GDM1 (cell line): ENCODE data around the gene TRIM15.
"Not testable (repeated sequence)": the region's sequence is repeated elsewhere in the genome, so short reads cannot be mapped to it uniquely, and the experiment has no call there.

Source experiments
- DNase-seq: peaks from one replicate; lab custom pipeline; 2025; lab: John Stamatoyannopoulos, UW

The TRIM15 gene

GRCh38 chr6:30163090-30163917 is at the start of gene TRIM15:
TRIM15 (plus strand) TSS chr6:30163546; CDS start chr6:30163685, 139 bp downstream.
- no peak for DNase-seq

- no peak for DNase-seq
Observed at GRCh38 chr6:30113841-30114240, 49.5 kb upstream of the TRIM15 start.

- no peak for DNase-seq
Observed at GRCh38 chr6:30116724-30117123, 46.6 kb upstream of the TRIM15 start.

- DNase-seq, result not testable (repeated sequence)
Observed at GRCh38 chr6:30118691-30119090, 44.7 kb upstream of the TRIM15 start.

GRCh38 chr6:30121446-30122366 is 41.6 kb upstream of the TRIM15 start:
- no peak for DNase-seq

- DNase-seq, result no peak
Observed at GRCh38 chr6:30122515-30122914, 40.8 kb upstream of the TRIM15 start.

- no peak for DNase-seq
Observed at GRCh38 chr6:30127238-30128093, 35.9 kb upstream of the TRIM15 start.

- DNase-seq, result no peak
Observed at GRCh38 chr6:30129265-30130178, 33.8 kb upstream of the TRIM15 start.

- no peak for DNase-seq
Observed at GRCh38 chr6:30130179-30130679, 33.1 kb upstream of the TRIM15 start.

GRCh38 chr6:30130887-30131862 is 32.2 kb upstream of the TRIM15 start:
- DNase-seq, result peak; percentile 79

- no peak for DNase-seq
Observed at GRCh38 chr6:30131947-30132497, 31.3 kb upstream of the TRIM15 start.

- DNase-seq, result no peak
Observed at GRCh38 chr6:30135147-30135546, 28.2 kb upstream of the TRIM15 start.

GRCh38 chr6:30135757-30136156 is 27.6 kb upstream of the TRIM15 start, which contains the start of gene TRIM40:
TRIM40 (plus strand) TSS chr6:30136140; CDS start chr6:30137037, 897 bp downstream.
- no peak for DNase-seq

- no peak for DNase-seq
Observed at GRCh38 chr6:30136570-30137286, 26.6 kb upstream of the TRIM15 start.

- DNase-seq, result not testable (repeated sequence)
Observed at GRCh38 chr6:30140240-30140639, 23.1 kb upstream of the TRIM15 start.

- no peak for DNase-seq
Observed at GRCh38 chr6:30142665-30143064, 20.7 kb upstream of the TRIM15 start.

- no peak for DNase-seq
Observed at GRCh38 chr6:30143780-30144179, 19.6 kb upstream of the TRIM15 start.

GRCh38 chr6:30144811-30145210 is 18.5 kb upstream of the TRIM15 start:
- DNase-seq, result no peak
